ACHN (cell line): ENCODE data around the gene RTN4RL2.

Experiments used
- DNase-seq: peaks from one replicate; pipeline ENCODE4 v3.0.0-alpha.2; 2015
- in situ Hi-C: cut with HindIII; loops from 2 replicates; pipeline ENCODE4 v1.10.0; 2017; ENCODE audit warnings: low sequenced_read_pairs, low pct_ligation_motif_present, low pct_unique_long_range_greater_than_20kb

RTN4RL2 gene

GRCh38 chr11:57460022-57460757 is at the start of gene RTN4RL2:
Gene RTN4RL2, plus strand, starts transcription at chr11:57460528. Its CDS starts 338 bp downstream, at chr11:57460866.
- peak; percentile 46 for DNase-seq
- in situ Hi-C loops = no loop called here

- no peak for DNase-seq
- in situ Hi-C loops = no loop called here
These were observed 46.6 kb upstream of the RTN4RL2 start for GRCh38 chr11:57413681-57414080.

DNA sequence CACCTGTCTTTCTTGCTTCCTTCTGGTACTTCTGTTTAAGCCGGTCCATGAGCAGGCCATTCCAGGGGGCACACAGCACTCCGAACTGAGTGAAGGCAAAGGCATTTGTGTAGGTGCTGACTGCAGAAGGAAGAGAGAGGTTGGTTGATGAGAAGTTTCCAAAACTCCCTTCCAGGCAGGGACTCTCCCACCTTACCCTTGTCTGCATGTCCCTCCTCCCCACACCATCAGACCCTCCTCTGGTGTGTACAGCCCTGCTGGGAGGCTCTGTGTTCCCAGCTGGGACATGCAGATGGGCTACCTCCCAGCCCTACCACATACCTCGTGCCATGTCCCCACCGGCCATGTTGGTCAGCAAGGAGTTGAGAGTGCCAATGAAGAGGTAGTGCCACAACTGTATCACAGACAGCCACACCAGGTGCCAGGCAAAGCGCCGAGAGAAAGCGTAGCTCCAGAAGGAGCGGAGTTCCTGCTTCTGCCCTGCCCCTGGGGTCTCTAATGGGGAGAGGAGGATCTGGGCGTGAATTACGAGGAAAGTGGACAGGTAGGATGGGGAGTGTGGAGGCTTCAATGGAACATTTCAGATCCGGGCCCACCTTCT is 45.6 kb upstream of the RTN4RL2 start:
- DNase-seq = no peak
- in situ Hi-C loops = no loop called here

GRCh38 chr11:57416436-57416835 is 43.9 kb upstream of the RTN4RL2 start:
- in situ Hi-C loops = no loop called here
- DNase-seq = no peak

GRCh38 chr11:57417056-57417455 is 43.3 kb upstream of the RTN4RL2 start:
- DNase-seq = no peak
- in situ Hi-C loops = no loop called here

DNA sequence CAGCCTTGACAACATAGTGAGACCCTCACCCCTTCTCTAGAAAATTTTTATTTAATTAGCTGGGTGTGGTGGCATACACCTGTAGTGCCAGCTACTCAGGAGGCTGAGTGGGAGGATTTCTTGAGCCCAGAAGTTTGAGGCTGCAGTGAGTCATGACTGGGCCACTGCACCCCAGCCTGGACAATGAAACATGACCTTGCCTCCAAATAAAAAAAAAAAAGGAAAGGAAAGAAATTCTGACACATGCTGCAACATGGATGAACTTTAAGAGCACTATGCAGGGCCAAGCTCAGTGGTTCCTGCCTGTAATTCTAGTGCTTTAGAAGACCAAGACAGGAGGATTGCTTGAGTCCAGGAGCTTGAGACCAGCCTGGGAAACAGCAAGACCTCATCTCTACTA is 42.2 kb upstream of the RTN4RL2 start:
- in situ Hi-C loops = no loop called here

DNA sequence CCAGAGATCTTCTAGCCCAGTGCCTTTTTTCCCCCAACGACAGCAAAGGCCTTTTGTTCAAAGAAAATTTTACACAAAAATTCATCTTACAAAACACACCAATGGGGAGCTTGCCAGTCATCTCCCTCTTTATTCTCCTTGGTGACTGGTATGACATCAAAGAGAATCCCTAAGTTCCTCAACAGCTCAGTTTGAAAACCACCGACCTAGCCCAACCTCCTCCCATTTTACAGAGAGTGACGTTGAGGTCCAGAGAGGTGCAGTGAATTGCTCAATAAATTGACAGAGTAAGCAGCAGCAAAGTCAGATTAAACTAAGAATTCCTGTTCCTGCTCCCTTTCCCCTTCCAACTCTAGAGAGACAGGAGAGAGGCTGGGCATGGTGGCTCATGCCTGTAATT is 41.2 kb upstream of the RTN4RL2 start:
- in situ Hi-C loops = no loop called here
- no peak for DNase-seq

More for the DNA sequence above, 42.2 kb upstream of the RTN4RL2 start:
- no peak for DNase-seq

DNA sequence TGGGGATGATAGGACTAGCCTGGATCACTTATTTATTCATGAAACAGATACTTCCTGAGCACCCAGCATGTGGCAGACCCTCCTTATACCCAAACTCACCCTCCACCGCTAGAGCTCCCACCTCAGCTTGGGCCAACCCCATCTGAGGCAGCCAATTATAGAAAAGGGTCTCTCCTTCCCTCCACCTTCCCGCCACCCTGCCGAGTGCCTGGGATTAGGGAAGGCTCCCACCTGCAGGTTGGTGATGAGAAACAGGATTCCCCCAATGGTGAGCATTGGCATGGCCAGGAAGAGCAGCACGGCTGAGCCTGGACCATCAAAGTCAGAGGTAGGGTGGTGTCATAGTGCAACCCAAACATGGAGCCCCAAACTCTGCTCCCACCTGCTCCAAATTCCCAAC is 39.3 kb upstream of the RTN4RL2 start:
- in situ Hi-C loops = no loop called here

DNA sequence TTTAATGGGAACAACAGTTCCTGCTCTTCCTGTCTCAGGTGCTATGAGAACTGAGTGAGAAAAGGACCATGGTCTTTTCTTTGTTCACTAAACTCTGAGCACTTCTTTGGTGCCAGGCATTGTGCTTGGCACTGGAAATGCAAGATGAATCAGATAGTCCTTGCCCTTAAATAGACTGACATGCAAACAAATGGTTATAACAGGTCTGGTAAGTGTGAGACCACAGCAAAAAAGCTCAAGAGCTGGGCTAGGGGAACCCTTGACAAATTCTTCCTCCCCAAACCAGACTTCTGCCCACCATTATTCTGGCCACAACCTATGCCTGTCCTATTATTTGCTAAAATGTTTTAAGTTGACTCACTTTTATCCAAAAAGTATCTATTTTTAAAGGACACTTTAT is 38.5 kb upstream of the RTN4RL2 start:
- DNase-seq = no peak
- in situ Hi-C loops = no loop called here

More for the DNA sequence above, 39.3 kb upstream of the RTN4RL2 start:
- no peak for DNase-seq

GRCh38 chr11:57422669-57423068 is 37.7 kb upstream of the RTN4RL2 start:
- in situ Hi-C loops = no loop called here
- DNase-seq = no peak

DNA sequence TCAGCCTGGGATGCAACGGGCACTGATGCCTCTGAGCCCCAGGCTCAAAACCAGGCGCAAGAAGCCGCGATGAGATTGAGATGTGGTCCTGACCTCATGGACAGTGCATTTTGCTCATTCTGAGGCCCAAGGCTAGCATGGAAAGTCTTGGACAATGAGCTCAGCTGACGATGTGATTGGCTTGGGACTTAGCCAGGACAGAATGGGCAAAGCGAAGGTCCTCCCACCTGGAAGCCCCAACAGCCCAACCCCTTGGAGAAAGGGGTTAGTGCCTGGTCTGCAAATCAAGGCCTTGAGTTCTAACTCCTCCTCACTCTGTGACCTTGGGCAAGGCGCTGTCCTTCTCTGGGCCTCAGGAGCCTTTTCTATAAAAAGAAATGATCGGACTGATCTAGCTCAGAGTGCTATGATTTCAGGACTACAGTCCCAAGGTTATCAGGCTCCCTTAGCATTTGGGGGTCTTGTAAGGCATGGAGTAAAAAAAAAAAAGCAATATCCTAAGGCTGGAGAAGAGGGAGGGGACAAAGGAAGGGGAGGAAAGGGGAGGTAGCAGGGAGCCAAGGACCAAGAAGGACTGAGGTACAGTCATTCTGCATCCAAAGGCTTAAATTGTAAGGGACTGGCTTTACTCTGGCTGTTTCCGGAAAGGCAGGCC is 36.1 kb upstream of the RTN4RL2 start:
- no peak for DNase-seq
- in situ Hi-C loops = no loop called here

DNA sequence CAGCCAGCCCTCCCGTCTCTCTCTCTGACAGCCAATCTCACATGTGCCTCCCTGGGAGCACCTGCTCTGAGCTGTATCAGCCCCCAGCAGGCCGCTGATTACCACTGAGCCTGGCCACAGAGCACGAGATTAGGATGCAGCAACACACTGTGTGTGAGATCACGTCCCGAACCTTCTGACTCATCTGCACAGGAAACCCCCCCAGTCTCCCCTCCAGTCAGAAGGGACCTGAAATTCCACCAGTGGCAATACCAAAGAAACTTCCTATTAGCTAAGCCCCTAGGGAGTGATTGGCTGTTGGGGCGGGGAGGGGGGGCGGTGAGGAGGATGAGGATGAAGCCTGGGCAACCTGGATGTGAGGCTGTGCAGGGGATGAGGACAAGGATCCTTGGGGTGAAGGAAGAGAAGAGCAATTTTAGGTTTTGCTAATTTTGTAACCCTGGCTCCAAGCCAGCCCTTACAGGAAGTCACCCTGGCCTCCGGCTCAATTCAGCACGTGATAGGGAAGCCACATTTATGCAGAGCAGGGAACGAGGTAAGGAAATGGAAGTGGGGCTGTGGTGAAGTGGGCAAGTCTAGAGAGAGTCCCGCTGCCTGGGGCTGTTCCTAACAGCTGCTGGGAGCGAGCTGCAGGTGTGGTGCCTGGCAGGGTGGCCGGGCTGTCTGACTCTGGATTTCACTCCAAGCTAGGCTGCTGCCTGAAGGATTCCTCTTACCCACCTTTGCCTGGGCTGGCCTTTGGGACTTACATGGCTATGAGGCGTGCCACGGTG is 35.4 kb upstream of the RTN4RL2 start:
- DNase-seq = peak; percentile 82
- in situ Hi-C loops = no loop called here

DNA sequence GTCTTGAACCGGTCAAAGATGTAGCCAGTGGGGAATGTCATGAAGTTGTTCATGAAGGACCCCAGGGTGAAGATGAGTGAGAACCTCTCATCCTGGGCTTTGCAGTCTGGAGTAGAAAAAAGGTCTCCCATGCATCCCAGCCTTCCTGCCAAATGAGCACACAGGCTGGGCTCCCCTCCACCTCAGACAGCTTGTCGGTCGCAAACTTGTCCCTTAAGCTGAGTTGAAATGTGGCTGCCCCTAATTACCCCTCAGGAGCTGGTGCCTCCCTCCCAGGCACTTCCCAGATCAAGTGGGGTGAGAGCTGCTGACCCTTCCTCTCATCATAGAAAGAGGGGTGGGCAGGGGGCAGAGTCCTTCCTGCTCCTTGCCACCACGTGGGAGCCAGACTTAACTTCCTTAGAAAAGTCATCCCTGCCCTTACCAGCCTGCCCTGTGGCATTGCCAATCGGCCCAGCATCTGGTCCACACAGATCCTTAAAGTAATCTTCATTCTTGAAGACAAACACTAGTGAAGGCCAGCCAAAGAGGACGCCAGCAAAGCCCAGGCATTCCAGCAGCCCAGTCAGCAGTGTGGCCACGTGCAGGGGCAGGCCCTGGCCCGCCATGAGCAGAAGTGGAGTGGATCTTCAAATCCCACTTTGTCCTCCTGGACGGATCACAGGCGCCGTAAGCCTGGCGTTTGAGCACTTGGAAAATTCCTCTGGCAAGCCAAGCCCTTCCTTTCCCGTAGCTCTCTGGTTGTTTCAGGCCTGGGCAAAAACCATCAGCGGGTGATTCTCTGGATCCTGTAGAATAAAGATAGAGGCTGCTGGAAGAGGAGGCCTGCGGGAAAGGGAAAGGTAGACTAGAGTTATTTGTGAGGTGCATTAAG is 34.5 kb upstream of the RTN4RL2 start:
- in situ Hi-C loops = no loop called here

GRCh38 chr11:57426439-57426928 is 33.8 kb upstream of the RTN4RL2 start:
- in situ Hi-C loops = no loop called here
- DNase-seq = no peak

More for the DNA sequence above, 34.5 kb upstream of the RTN4RL2 start:
- DNase-seq = no peak

GRCh38 chr11:57426929-57427726 is 33.2 kb upstream of the RTN4RL2 start, which contains the start of gene SLC43A3:
Gene SLC43A3, minus strand, starts transcription at chr11:57427121. Its CDS starts 949 bp downstream, at chr11:57426172.
- in situ Hi-C loops = no loop called here
- peak; percentile 70 for DNase-seq

DNA sequence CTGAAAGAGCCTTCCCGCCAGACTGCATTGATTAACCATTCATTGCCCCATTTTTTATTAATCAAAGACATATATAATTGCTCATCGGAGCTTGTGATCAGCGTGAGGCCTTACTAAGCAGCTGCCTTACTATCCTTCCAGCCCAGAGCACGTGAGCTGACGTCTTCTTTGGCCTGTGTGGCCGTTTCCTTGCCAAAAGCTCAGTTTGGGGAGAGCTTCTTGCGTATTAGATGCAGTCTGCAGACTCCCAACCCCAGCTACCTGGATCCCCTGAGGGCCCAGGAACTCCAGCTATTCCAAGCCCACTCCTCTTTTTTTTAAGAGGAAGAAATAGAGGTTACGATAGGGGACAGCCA is 32.6 kb upstream of the RTN4RL2 start:
- no peak for DNase-seq
- in situ Hi-C loops = no loop called here

- DNase-seq = no peak
- in situ Hi-C loops = no loop called here
These were observed 31.7 kb upstream of the RTN4RL2 start for GRCh38 chr11:57428643-57429042.
